G401.6 (cell line): ENCODE data around the gene STIP1.

Source experiments
- FAIRE-seq: peaks from 2 replicates; lab custom pipeline; 2012; peaks lifted over from hg19 to GRCh38; lab: Jason Lieb, UNC

STIP1 gene

GRCh38 chr11:64185693-64186491 lies at the start of gene STIP1:
STIP1 (plus strand) TSS chr11:64186171; CDS start chr11:64186262, 91 bp downstream.
- peak; percentile 98 for FAIRE-seq

DNA sequence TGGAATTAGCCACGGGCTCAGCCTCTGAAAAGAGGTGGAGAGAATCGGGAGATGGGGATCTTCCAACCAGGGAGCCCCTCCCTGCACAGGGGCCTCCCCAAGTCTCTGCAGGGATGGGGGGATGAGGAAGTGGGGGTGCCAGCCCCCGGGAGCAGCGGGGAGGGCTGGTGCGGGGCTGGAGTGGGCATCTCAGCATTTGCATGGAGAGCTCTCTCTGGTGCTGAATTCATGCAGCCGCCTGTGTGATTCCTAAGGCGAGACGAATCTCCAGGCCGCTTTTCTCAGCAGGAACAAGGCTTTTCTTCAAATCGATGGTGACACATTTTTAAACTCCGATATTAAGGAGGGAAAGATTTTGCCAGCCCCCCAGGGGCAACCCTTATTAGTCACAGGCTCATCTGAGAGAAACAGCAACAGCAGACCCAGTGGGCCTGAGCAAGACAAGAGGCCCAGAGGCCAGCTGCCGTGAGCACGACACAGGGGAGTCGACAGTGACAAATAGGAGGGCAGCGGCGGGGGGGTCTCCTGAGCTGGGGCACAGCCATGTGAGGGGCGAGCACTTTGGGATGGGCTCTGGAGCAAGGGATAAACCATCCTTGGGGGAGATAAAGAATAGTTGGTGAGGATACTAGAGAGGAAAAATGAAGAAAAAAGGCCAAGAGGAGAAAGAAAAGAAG lies 49.1 kb upstream of the STIP1 start:
- FAIRE-seq: no peak

DNA sequence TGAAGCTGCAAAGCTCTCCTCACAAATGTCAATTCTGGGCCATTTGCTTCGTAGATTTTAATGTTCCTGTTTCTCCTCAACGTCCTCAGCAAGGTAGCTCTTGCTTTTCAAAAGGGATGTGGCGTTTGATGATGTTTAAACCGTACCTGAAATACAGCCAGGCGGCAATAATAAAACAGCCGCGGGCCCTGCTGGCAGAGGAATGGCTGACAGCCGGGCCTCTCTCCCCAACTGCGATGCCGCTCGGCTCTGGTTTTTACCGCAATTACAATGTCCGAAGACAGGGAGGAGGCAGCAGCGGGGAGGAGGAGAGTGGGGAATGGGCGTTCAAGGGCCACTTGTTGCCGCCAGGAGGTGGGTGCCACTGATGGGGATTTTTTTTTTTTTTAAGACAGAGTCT lies 47.6 kb upstream of the STIP1 start:
- no peak for FAIRE-seq

DNA sequence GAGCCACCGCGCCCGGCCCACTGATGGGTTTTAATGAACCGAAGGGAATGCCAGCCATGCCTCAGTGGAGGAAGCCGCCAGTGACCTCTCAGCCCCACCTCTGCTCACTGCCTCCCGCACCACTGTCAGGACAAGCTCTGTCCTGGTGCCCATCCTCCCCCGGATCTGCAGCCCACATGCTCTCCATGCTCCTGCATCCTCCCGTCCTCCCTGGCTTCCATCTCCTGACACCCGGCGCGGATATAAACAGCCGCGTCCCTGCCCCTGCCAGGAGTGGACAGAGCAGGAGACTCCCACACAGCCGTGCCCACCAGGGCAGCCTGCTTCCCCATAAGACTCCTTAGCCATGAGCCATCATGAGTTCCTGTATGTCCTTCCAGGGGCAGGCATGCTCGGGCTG lies 46.9 kb upstream of the STIP1 start:
- no peak for FAIRE-seq

DNA sequence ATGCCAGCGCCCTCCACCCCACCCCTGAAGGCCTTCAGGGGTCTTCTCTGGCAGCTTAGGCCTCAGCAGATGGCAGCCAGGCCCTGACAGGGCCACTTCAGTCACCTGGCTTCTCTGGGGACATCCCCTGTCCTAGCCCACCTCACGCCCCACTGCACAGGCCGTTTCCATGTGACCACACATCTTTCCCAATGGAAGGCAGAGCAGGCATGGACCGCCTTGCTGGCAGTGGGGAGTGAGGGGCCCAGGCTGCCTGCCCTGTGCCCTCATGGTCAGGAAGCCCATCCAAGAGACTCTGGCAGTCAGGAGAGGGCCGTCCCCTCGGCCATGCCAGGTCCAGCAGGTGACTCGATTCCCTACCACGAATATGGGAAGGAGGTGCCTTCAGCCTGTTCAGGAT lies 45.9 kb upstream of the STIP1 start:
- FAIRE-seq: no peak

DNA sequence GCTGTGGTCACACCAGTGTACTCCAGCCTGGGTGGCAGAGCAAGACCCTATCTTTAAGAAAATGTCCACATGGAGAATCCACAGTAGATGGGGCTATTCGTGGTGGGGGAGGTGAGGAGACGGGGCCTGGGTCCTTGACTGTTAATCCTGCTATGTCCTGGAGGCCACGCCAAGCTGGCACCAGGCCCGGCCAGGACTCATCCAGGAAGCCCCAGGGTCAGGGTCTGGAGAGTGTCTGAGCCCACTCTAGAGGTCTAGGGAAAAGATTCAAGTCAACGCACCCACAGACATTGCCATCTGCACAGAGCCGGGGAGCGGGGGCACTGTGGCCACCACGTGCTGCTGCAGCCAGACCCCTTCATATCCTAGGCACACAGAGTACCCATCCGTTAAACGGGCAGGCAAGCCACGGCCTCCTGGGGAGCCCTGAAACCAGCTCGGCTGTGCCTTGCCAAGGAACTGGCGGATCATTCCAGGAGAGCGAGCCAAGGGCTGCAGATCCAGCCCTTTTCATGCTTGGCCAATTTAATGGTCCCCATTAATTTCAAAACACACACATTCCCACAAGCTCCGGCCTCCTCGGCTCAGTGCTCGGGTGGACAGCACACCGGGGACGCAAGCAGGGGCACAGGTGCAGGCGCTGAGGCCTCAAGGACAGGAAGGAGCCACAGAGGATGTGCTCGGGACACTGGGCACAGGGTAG lies 44.7 kb upstream of the STIP1 start:
- FAIRE-seq: no peak

- no peak for FAIRE-seq
These were observed 41.1 kb upstream of the STIP1 start for GRCh38 chr11:64144587-64145472.

DNA sequence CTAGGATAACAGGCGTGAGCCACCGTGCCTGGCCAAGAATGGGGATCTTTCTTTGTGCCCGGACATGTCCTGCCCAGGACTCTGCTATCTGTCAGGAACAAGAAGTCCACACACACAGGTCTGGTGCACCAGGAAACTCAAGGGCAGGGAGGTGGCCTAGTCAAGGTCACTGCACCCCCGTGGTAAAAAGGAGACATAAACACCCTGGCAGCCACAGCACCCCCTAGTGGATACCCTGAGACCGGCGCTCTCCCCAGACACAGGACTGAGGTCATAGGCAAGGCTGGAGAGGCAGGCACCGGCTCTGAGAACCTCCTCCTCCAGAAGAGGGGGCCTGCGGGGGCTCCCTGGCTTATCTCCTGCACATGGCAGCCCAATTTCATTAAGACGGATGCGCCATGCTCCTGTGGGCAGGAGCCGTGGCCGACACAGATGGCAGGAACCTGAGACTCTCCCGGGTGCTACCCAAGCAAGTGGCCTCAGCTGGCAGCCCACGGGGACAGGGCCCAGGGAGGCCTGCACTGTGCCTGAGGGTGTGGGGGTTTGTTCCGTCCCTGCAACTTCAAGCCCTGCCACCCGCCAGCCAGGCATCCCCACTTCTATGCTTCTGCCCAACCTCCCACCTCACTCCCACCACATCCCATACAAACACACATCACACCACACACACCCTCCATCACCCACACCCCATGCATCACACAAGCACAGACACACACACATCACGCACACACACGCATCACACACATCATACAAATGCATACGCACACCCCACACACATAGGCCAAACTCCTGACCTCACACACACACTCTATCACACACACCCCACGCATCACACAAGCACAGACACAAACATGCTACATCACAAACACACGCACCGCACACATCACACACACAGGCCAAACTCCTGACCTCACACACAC lies 39.7 kb upstream of the STIP1 start:
- FAIRE-seq: no peak

DNA sequence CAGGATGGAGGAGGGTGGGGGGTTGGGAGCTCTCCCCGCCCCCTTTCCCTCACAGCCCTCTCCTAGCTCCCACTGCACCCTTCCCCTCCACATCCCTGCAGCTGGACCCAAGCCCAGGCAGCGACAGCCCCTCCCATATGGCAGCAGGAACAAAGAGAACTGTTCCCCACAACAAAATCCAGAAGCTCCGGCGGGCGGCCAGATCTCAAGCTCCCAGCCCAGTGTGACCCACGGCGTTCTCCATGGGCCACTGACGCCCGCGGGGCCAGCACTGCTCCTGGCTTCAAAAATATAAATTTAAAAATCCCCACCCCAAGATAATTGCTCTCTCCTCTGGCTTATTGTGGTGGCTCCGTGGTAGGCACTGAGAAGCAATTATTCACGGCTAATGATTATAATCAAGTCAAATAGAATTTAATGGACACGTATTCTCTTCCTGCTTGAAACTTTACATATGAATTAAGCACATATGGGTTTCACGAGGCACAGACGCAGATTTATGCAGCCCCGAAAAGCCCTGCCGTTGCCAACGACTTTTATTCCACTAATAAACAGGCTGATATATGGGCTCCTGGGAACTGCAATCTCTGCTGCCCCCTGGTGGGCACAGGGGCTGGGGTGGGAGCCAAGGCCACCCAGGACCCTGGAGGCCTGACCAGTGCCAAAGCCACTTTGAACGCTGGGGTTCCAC lies 37.6 kb upstream of the STIP1 start:
- no peak for FAIRE-seq

DNA sequence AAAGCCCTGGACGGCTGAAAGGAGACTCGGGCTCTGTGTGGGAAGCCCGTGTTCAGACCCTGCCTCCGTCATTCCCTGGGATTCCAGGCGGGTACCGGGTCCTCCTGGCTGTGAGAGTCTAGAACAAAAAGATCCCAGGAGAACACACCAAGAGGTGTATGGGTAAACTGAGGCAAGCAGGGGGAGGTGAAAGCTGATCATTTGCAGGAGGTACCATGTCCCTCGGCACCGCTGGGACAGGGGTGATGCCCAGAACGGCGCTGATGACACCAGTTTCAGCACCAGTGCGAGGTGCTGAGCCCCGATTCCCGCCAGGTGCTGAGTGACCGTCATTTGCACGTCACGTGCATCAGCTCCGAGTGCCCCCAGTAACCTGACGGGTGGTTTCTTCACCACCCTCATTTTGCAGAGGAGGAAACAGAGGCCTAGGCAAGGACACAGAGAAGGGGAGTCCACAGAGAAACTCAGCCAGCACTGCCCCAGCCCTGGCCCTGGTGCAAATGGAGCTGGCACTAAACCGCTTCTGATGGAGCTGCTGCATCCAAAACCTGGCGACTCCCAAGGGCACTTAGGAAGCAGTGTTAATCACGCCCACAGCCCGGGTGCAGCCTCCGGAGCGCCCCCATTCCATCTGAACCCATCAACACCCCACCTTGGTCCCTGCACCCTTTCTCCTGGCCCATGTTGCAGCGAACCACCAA lies 36.9 kb upstream of the STIP1 start:
- no peak for FAIRE-seq

DNA sequence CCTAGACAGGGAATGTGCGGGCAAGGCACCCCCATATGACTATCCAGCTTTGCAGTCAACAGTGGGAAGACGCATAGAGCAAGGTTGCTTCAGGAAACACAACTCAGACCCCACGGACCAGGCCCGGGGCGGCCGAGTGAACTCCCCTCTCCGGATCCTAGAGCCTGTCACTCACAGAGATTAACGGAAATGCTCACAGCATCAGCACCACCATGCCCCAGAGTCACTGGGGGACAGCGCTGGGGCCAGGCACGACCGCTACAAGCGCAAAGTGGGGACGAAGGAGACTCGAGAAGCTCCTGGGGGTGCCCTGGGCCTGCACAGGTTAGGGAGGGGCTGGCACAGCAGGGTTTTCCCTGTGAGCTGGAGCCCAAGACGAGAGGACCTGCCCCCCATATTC lies 35.9 kb upstream of the STIP1 start:
- FAIRE-seq: no peak

DNA sequence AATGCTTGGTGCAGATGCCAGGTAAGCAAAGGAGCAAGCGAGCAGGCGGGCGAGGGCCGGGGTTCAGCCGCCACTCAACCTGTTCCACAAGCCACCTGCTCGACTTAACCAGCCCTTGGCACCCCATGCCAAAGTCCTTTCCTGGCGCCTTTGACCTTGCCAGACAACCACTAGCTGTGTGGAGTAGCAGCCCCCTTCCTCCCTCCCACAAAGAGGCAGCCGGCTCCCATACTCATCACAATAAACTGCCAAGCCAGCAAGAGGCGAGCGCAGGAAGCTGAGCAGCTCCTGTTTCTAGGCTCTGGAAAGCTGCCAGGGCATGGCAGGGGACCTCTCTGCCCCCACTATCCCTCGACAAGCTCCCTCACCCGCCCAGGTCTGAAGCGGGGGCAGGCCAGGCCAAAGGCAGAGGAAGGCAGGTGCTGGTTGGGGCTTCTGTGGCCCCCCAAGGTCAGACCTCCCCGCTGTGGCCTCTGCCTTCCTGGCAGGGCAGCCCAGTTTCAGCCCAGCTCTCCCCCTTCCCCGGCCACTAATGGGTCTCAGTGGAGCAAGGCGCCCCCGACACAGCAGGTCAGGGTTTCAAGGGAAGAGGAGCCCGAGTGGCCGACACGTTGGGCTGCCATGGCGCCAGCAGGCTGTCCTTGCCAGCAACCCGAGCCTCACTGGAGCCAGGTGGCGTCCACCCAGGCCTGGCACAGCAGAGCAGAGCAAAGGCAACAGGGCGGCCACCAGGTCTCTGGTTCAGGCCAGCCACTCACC lies 35.3 kb upstream of the STIP1 start:
- FAIRE-seq: no peak

GRCh38 chr11:64151337-64151736 lies 34.6 kb upstream of the STIP1 start:
- FAIRE-seq: no peak

- no peak for FAIRE-seq
These were observed 32.9 kb upstream of the STIP1 start for GRCh38 chr11:64152841-64153691.

GRCh38 chr11:64153812-64154211 lies 32.2 kb upstream of the STIP1 start:
- FAIRE-seq: no peak

- FAIRE-seq: no peak
These were observed 29.5 kb upstream of the STIP1 start for GRCh38 chr11:64156235-64157011.

GRCh38 chr11:64157631-64158394 lies 28.2 kb upstream of the STIP1 start:
- no peak for FAIRE-seq
